Activated CD4-positive, alpha-beta T cell treated with anti-CD3 and anti-CD28 coated beads for 36 hours (primary cell): ENCODE measurements around the gene OAS2. TPM values are rescaled to one million over a fixed set of nuclear protein-coding genes. Genes with fewer than 3 reads are reported as not detected.

Experiments
- ATAC-seq: fragments of 200-7000 bp; cut with Tn5 transposase; one replicate; pipeline ENCODE4 v1.10.0; 2021; ENCODE audit warnings: mild to moderate bottlenecking, moderate library complexity
- CTCF ChIA-PET: fragments of 350-600 bp; sonication (Branson Sonifier 250); formaldehyde crosslinking; loops from one replicate; lab custom pipeline; 2021; ENCODE audit warnings: antibody characterized with exemption; lab: Charles Lee
- POLR2A ChIA-PET: fragments of 350-600 bp; sonication (Branson Sonifier 250); formaldehyde crosslinking; loops from one replicate; lab custom pipeline; 2021; ENCODE audit warnings: antibody characterized with exemption, inconsistent platforms; lab: Charles Lee
- DNase-seq: peaks from one replicate; pipeline ENCODE4 v3.0.0-alpha.2; 2020
- H3K27ac Mint-ChIP-seq: one replicate; pipeline ENCODE4 v1.8.0; 2021; ENCODE audit warnings: mixed read lengths
- H3K27me3 Mint-ChIP-seq: one replicate; pipeline ENCODE4 v1.8.0; 2021; ENCODE audit warnings: mixed read lengths
- H3K36me3 Mint-ChIP-seq: one replicate; pipeline ENCODE4 v1.8.0; 2021; ENCODE audit warnings: low read depth, mixed read lengths
- H3K4me1 Mint-ChIP-seq: one replicate; pipeline ENCODE4 v1.8.0; 2021; ENCODE audit warnings: mixed read lengths
- H3K4me3 Mint-ChIP-seq: one replicate; pipeline ENCODE4 v1.8.0; 2021; ENCODE audit warnings: mild to moderate bottlenecking, moderate library complexity, mixed read lengths
- H3K9me3 Mint-ChIP-seq: one replicate; pipeline ENCODE4 v1.8.0; 2021; ENCODE audit warnings: low read depth, mixed read lengths
- intact Hi-C, 2 experiments: fragments of 100-400 bp; cut with DNase I in 1 of 2; cut with micrococcal nuclease in 1 of 2; formaldehyde crosslinking; loops; one replicate each; pipeline versions ENCODE4 v1.14.2 to v1.15.1; 2022 to 2024; cut with DNase I, micrococcal nuclease
- total RNA-seq, 2 experiments: library from RNA; stranded (reverse); gene quantifications; one replicate each; pipeline ENCODE4 v1.2.3, GENCODE V29; 2021

Gene OAS2
- total RNA-seq, 2 experiments from 2014 or later, result 148 to 278 TPM

- peaks cover 8% of the 10 kb centered on the region for H3K4me1 Mint-ChIP-seq
- no peak for ATAC-seq
- no peaks in the 10 kb centered on the region for H3K9me3 Mint-ChIP-seq
- H3K4me3 Mint-ChIP-seq, result no peak overlapping the region
- ChIA-PET POLR2A (interaction anchor here (0.6 kb wide), 1 partner anchor 16 kb away, joined by 3 read pairs; no protein-coding TSS in a partner anchor), CTCF (interaction anchor here (0.7 to 1.1 kb wide), 2 partner anchors 52 to 609 kb away, joined by 3 read pairs; no protein-coding TSS in a partner anchor)
- intact Hi-C loops, result loop anchor here in 1 of 2 experiments (10.0 kb wide), 1 partner anchor 870 kb away; no protein-coding TSS in a partner anchor
- H3K27me3 Mint-ChIP-seq, result no peaks in the 10 kb centered on the region
- no peak overlapping the region for H3K27ac Mint-ChIP-seq
- DNase-seq, result no peak
- H3K36me3 Mint-ChIP-seq, result no peaks in the 10 kb centered on the region
These were observed 66.2 kb downstream of the OAS2 start for GRCh38 chr12:113044516-113044915.

- Mint-ChIP-seq H3K27ac (no peak overlapping the region), H3K4me3 (no peak overlapping the region), H3K36me3 (no peaks in the 10 kb centered on the region), H3K27me3 (no peaks in the 10 kb centered on the region), H3K9me3 (no peaks in the 10 kb centered on the region), H3K4me1 (peaks cover 21% of the 10 kb centered on the region)
- CTCF ChIA-PET, result interaction anchor here (0.6 to 2.8 kb wide), 41 partner anchors 8 to 1492 kb away, joined by 3 to 30 read pairs (median 4); partner anchors contain the start of gene DTX1
- POLR2A ChIA-PET, result interaction anchor here (0.9 kb wide), 1 partner anchor 125 kb away, joined by 5 read pairs; no protein-coding TSS in a partner anchor
- peak; percentile 88 for ATAC-seq
- intact Hi-C loops, result loop anchor here (1.0 to 10.0 kb wide), 6 partner anchors 50 to 866 kb away; partner anchors contain the start of genes RASAL1 (in 1 of the 2) and SDSL (in 1 of the 2)
- DNase-seq, result peak; percentile 78
These were observed 70.4 kb downstream of the OAS2 start for GRCh38 chr12:113048716-113049127.

GRCh38 chr12:113049976-113050742, 71.8 kb downstream of the OAS2 start:
- DNase-seq (no peak), ATAC-seq (no peak)
- Mint-ChIP-seq H3K4me3 (no peak overlapping the region), H3K27me3 (no peaks in the 10 kb centered on the region), H3K9me3 (no peaks in the 10 kb centered on the region), H3K4me1 (peaks cover 25% of the 10 kb centered on the region), H3K36me3 (no peaks in the 10 kb centered on the region), H3K27ac (peak overlapping the region; percentile 7)
- intact Hi-C loops, result loop anchor here in 1 of 2 experiments (10.0 kb wide), 1 partner anchor 865 kb away; no protein-coding TSS in a partner anchor
- POLR2A ChIA-PET, result no interaction called here
- CTCF ChIA-PET, result interaction anchor here (1.3 to 2.8 kb wide), 8 partner anchors 46 to 158 kb away, joined by 3 to 30 read pairs (median 6); no protein-coding TSS in a partner anchor

- no peak overlapping the region for H3K4me3 Mint-ChIP-seq
These were observed 72.5 kb downstream of the OAS2 start for GRCh38 chr12:113050795-113051194.

GRCh38 chr12:113051759-113052158, 73.4 kb downstream of the OAS2 start:
- no peaks in the 10 kb centered on the region for H3K36me3 Mint-ChIP-seq
- no peak for ATAC-seq
- intact Hi-C loops, result no loop called here
- H3K27me3 Mint-ChIP-seq, result no peaks in the 10 kb centered on the region
- no peak overlapping the region for H3K4me3 Mint-ChIP-seq
- CTCF ChIA-PET, result interaction anchor here (0.6 to 2.4 kb wide), 3 partner anchors 68 to 664 kb away, joined by 3 to 8 read pairs (median 3); no protein-coding TSS in a partner anchor
- no peak for DNase-seq
- H3K9me3 Mint-ChIP-seq, result no peaks in the 10 kb centered on the region
- H3K27ac Mint-ChIP-seq, result no peak overlapping the region
- POLR2A ChIA-PET, result no interaction called here
- peaks cover 31% of the 10 kb centered on the region for H3K4me1 Mint-ChIP-seq

More at GRCh38 chr12:113050795-113051194, 72.5 kb downstream of the OAS2 start:
- no peaks in the 10 kb centered on the region for H3K27me3 Mint-ChIP-seq
- intact Hi-C loops, result no loop called here
- POLR2A ChIA-PET, result no interaction called here
- no peaks in the 10 kb centered on the region for H3K9me3 Mint-ChIP-seq
- ATAC-seq (no peak), DNase-seq (no peak)
- H3K4me1 Mint-ChIP-seq, result peaks cover 27% of the 10 kb centered on the region
- H3K27ac Mint-ChIP-seq, result no peak overlapping the region
- H3K36me3 Mint-ChIP-seq, result no peaks in the 10 kb centered on the region
- CTCF ChIA-PET, result interaction anchor here (0.6 to 2.4 kb wide), 4 partner anchors 57 to 123 kb away, joined by 3 to 8 read pairs (median 4); no protein-coding TSS in a partner anchor

GRCh38 chr12:113052326-113052725, 74.0 kb downstream of the OAS2 start:
- Mint-ChIP-seq H3K36me3 (no peaks in the 10 kb centered on the region), H3K27me3 (no peaks in the 10 kb centered on the region), H3K9me3 (no peaks in the 10 kb centered on the region), H3K4me1 (peaks cover 31% of the 10 kb centered on the region), H3K4me3 (no peak overlapping the region), H3K27ac (no peak overlapping the region)
- ATAC-seq (no peak), DNase-seq (no peak)
- POLR2A ChIA-PET, result no interaction called here
- intact Hi-C loops, result no loop called here
- CTCF ChIA-PET, result interaction anchor here (0.6 to 2.4 kb wide), 4 partner anchors 122 to 665 kb away, joined by 3 to 8 read pairs (median 5); no protein-coding TSS in a partner anchor

- Mint-ChIP-seq H3K4me3 (no peak overlapping the region), H3K9me3 (no peaks in the 10 kb centered on the region), H3K27ac (no peak overlapping the region), H3K36me3 (no peaks in the 10 kb centered on the region), H3K4me1 (peaks cover 27% of the 10 kb centered on the region), H3K27me3 (no peaks in the 10 kb centered on the region)
- intact Hi-C loops, result no loop called here
- ATAC-seq, result no peak
- CTCF ChIA-PET, result interaction anchor here (0.7 to 1.3 kb wide), 7 partner anchors 10 to 185 kb away, joined by 3 to 5 read pairs (median 3); no protein-coding TSS in a partner anchor
- no peak for DNase-seq
- POLR2A ChIA-PET, result no interaction called here
These were observed 76.7 kb downstream of the OAS2 start for GRCh38 chr12:113054948-113055486.

- H3K27ac Mint-ChIP-seq, result peak overlapping the region; percentile 74
- H3K4me1 Mint-ChIP-seq, result peaks cover 28% of the 10 kb centered on the region
- intact Hi-C loops, result loop anchor here (2.0 kb wide), 4 partner anchors 31 to 97 kb away; no protein-coding TSS in a partner anchor
- no peaks in the 10 kb centered on the region for H3K9me3 Mint-ChIP-seq
- ATAC-seq (peak; percentile 6), DNase-seq (no peak)
- peak overlapping the region; percentile 74 for H3K4me3 Mint-ChIP-seq
- H3K27me3 Mint-ChIP-seq, result no peaks in the 10 kb centered on the region
- ChIA-PET POLR2A (no interaction called here), CTCF (interaction anchor here (0.7 to 1.0 kb wide), 2 partner anchors 10 to 184 kb away, joined by 3 read pairs; no protein-coding TSS in a partner anchor)
- no peaks in the 10 kb centered on the region for H3K36me3 Mint-ChIP-seq
These were observed 77.5 kb downstream of the OAS2 start for GRCh38 chr12:113055594-113056380.

- no peaks in the 10 kb centered on the region for H3K27me3 Mint-ChIP-seq
- H3K4me1 Mint-ChIP-seq, result peaks cover 33% of the 10 kb centered on the region
- ATAC-seq, result peak; percentile 2
- peak overlapping the region; percentile 74 for H3K4me3 Mint-ChIP-seq
- no peak for DNase-seq
- no peaks in the 10 kb centered on the region for H3K36me3 Mint-ChIP-seq
- intact Hi-C loops, result loop anchor here (2.0 kb wide), 4 partner anchors 30 to 96 kb away; no protein-coding TSS in a partner anchor
- ChIA-PET CTCF (interaction anchor here (1.0 kb wide), 1 partner anchor 7 kb away, joined by 3 read pairs; no protein-coding TSS in a partner anchor), POLR2A (no interaction called here)
- peak overlapping the region; percentile 74 for H3K27ac Mint-ChIP-seq
- no peaks in the 10 kb centered on the region for H3K9me3 Mint-ChIP-seq
These were observed 78.0 kb downstream of the OAS2 start for GRCh38 chr12:113056381-113056630.

GRCh38 chr12:113056631-113057488, 78.5 kb downstream of the OAS2 start, which contains the start of gene DTX1:
DTX1 (plus strand) TSS chr12:113056730; CDS start chr12:113058193, 1,463 bp downstream.
- ChIA-PET POLR2A (interaction anchor here (0.8 kb wide), 1 partner anchor 42 kb away, joined by 5 read pairs; no protein-coding TSS in a partner anchor), CTCF (interaction anchor here (0.5 to 2.3 kb wide), 4 partner anchors 8 to 158 kb away, joined by 3 to 7 read pairs (median 3); no protein-coding TSS in a partner anchor)
- H3K9me3 Mint-ChIP-seq, result no peaks in the 10 kb centered on the region
- intact Hi-C loops, result loop anchor here (2.0 kb wide), 4 partner anchors 30 to 96 kb away; no protein-coding TSS in a partner anchor
- peaks cover 35% of the 10 kb centered on the region for H3K4me1 Mint-ChIP-seq
- ATAC-seq (peak; percentile 57), DNase-seq (peak; percentile 63)
- peak within 1 kb of the TSS; percentile 74 for H3K4me3 Mint-ChIP-seq
- no peaks in the 10 kb centered on the region for H3K27me3 Mint-ChIP-seq
- no peaks in the 10 kb centered on the region for H3K36me3 Mint-ChIP-seq
- H3K27ac Mint-ChIP-seq, result peak within 1 kb of the TSS; percentile 74
